HG03520 (cell line): Measurements from ENCODE around the gene ZAP70.
"Not testable (repeated sequence)": the region's sequence is repeated elsewhere in the genome, so short reads cannot be mapped to it uniquely, and the experiment has no call there.

Experiments
- ATAC-seq: cut with Tn5 transposase; IDR thresholded peaks from one replicate; pipeline ENCODE4 v1.9.1; 2021; ENCODE audit warnings: mild to moderate bottlenecking, moderate library complexity; ENCODE audit not compliant: unreplicated experiment

The ZAP70 gene

DNA sequence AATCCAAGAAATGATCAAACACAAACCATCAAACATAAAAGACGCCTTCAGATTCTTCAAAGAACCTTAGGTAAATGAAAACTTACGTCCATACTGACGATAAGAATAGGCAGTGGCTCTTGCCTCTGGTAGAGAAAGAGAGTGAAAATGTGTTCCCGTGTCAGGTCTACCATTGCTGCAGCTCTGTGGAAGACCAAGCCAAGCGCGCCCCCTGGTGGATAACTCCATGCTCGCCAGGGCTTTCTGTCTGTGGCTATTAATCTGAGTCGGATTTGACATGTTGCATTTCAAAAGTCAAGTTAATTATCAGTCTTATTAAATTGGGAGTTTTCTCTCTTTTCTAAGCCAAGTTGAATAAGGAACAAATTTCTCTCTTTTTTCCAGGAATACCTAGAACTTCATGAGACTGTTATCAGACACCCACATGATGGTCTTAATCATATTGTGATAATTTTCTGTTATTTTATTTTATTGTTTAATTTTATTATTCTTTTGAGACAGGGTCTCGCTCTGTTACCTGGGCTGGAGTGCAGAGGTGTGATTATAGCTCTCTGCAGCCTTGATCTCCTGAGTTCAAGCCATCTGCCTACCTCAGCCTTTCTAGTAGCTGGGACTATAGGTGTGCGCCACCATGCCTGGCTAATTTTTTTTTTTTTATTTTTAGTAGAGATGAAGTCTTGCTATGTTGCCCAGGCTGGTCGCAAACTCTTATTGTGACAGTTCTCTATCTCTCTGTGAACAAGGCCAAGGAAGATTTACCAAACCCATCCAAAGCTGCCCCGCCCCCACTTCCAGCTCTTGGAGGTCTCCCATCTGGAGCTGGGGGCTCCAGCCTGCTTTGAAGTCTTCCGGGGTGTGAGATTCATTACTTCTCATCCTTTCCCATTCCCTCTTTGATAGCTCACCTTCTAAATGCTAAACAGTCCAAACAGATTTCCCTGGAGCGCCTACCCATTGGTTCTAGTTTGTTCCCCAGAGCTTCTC is 15.8 kb upstream of the ZAP70 start:
- no peak for ATAC-seq

DNA sequence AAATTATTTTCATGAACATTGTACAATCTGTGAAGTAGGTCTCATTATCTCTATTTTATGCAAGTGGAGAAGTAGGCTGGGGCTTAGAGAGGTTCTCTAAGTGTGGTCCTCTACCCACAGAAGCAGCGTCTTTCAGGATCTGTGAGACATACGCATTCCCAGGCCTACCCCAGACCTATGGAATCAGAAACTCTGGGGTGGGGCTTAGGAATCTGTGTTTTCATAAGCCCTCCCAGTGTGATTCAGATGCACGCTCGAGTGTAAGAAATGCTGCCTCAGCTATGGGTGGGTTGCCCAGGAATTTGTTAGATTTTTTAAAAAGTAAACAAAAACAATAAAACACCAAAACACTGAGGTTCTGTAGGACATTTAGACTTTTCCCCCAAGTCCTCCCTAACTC is 14.8 kb upstream of the ZAP70 start:
- no peak for ATAC-seq

DNA sequence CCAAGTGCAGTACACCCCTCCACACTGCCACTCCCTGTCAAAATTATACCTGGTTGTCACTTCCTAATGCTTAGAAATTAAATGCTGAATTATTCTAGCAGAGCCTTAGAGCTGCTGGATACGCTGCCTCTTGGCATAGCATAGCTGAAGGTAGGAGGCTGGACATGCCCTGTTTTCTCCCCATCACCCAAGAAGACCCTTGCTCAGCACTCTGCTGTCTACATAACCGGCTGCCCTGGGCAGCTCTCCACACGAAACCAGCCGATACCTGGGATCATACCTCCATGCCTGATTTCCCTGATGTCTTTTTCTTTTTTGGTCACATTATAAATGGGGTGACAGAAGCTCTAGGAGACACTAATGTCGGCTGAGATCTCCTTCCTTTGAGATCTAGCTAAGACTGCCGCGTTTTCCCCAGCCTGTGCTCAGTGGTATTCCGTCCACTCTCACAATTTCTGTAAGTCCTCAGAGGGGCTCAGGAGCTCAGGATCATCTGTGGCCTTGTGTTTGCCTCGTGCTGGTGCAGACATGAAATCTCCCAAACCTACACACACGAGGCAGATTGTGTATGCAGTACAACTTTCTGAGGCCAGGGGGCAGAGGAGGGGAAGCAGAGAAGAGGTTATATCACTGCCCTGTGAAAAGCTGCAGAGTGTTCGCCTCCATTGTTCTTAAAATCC is 13.5 kb upstream of the ZAP70 start:
- ATAC-seq, result peak; percentile 64

DNA sequence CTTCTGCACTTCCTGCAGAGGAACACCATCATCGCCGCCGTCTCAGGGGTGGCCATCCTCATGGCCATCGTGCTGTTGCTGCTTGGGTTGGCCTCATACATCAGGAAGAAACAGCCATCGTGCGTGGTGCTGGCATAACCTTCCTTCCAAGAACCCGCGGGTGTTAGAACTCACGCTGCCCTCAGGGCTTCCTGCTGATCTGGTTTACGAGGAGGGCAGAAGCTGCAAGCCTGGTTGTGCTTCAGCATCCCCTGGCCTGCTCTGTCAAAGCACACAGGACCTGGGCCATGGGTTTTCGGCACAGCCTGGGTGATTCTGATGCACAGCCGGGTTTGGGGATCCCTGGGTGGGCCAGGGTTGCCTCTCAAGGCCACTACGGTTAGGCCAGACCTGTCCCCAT is 12.2 kb upstream of the ZAP70 start:
- no peak for ATAC-seq

DNA sequence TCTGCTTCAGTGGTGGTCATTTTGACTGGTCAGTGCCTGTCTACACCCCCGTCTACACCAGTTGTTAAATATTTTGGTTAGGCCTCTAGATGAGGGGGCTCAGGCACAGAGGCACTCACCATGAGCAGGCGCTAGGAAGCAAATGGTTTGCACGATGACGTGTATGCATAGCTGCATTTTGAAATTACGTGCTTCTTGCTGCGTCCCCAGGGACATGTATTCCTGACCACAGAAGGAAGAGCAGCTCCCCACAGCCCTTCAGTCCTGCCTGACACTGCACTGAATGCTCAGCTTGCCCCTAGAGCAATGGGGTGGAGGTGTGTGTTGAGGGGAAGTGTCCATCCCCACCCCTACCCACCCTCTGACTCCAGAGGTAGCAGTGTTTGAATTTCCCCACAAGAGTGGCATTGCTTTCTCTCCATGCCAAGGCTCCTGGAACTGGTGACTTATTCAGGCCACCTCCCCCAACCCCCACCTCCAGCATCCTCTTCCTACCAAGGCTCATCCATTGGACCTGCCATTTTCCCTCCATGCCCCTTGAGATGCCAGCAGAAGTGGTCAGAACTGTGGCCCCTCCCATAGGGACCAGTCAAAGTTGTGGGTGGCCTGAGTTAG is 11.4 kb upstream of the ZAP70 start:
- no peak for ATAC-seq

DNA sequence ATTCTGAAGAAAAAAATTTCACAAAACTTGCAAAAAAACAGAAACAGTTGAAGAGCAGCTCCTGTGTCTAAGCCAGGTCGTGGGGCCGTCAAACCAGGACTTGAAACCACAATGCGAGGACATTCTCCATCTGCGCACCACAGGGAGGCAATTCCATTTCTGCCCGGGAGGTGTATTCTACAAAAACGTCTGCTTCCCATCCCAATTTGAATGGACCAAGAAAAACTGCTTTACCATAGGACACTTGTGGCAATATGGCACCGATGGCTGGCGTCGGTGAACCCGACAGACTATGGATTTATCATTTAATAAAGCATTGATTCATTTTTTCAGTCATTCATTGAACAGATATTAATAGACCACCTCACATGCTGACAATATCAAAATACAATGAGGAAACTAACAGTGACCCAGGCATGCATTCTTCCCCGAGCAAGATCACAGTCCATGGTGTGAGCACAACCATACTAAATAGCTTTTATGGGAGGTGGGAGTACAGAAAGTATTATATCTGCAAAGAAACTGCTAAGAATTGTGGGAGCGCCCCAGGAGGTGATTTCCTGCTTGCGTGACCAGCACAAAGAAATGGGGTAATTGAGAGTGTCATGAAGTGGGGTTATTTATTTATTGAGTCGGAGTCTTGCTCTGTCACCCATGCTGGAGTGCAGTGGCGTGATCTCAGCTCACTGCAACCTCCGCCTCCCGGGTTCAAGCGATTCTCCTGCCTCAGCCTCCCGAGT is 10.5 kb upstream of the ZAP70 start:
- ATAC-seq, result no peak

DNA sequence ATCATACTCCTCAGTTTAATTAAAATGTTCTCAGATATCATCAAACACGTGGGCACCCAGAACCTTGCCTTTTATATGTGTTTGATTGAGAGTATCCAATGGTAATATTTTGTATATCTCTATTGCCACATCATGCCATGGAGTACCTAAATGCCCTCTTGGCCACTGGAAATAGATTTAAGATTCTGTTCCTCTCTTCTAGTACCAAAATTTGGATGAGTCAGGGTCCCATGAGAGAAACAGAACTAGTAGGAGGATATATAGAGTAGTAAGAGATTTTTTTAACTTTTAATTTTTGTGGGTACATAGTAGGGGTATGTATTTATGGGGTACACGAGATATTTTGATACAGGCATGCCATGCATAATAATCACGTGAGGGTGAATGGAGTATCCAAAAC is 9.6 kb upstream of the ZAP70 start:
- ATAC-seq, result no peak

DNA sequence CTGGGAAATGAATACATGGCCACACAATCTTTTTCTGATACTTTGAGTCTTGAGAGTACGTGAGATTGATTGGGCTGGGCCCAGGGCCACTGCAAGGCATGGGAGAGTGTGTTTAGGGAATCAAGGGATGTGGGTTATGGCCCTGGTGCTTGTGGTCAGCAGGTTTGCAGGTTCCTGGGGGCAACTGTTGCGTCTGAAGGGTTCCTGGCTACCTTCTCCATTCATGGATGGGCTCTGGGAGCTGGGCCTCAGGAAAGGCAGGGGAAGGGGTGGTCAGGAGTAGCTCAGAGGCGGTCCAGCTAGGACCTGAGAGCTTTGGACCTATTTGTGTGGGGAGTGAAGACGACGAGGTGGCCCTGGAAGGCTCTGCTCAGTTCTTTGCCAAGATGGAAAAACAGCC is 8.4 kb upstream of the ZAP70 start:
- ATAC-seq, result no peak

DNA sequence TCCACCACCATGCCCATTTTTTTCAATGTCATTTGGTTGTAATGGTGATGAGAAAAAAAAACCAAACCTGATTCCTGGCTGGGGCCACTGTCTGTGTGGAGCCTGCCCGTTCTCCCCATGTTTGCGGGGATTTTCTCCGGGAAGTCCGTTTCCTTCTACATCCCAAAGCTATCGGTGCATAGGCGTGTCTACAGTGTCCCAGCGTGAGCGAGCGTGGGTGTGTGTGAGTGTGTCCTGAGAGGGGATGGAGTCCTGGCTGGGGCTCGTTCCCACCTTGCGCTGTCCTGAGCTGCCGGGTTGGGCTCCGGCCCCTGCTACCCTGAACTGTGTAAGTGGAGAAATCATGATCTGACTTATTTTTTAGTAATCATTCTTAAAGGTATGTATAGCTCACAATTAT is 7.3 kb upstream of the ZAP70 start:
- no peak for ATAC-seq

DNA sequence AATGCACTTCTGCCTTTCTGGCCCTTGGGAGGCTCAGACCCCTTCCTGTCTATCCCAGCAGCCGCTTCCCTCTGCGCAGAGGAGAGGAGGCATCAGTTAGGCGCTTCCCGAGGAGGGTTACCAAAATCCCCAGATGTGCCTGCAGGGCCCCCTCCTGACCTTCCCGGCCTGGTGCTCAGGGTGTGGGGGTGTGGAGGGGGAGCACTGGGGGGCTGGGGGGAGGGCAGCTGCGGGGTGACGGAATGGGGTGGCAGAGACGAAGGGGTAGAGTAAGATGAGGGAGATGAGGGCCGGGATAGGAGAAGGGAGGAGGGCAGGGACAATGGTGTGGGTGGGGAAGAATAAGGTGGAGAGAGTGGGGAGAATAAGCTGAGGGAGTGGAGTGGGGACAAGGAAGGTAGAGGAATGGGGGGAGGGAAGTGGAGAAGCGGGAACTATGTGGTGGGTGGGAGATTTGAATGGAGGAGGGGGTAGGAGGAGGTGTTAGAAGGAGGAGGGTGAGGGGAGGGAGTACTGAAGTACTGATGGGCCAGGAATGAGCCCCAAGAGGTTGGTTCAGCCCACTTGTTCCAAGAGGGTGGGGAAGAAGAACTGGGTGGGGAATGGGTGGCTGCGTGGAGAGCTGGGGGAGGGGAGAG is 6.5 kb upstream of the ZAP70 start:
- ATAC-seq, result no peak

DNA sequence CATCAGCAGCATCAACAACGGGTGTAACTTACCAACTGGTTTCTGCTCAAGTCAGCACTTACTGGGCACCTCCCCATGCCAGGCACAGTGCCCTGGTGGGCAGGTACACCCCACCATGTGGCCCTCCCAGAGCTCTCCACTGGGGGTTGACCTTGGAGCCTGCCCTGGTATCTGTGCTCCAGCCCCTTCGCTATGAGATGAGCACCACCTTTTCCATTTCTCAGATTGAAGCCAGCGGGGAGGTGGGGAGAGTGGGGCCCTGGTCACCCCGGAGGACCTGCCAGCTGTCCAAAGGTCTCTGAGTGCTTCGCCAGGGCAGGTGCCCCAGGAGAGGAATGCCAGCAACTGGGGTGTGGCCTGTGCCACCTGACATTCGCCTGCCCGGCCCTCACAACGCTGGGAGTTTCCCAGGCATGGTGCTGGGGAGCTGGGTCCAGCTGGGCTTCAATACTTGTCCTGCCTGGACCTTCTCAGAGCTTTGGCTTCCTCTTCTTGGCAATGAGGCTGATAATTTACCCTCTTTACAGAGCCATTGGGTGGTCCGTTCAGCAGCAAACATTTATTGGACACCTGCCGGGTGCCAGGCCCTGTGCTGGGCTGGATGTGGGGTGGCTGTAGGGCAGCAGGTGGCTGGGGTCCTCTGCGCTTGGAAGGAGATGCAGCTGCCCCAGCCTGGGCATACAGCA is 5.9 kb upstream of the ZAP70 start:
- ATAC-seq, result no peak

DNA sequence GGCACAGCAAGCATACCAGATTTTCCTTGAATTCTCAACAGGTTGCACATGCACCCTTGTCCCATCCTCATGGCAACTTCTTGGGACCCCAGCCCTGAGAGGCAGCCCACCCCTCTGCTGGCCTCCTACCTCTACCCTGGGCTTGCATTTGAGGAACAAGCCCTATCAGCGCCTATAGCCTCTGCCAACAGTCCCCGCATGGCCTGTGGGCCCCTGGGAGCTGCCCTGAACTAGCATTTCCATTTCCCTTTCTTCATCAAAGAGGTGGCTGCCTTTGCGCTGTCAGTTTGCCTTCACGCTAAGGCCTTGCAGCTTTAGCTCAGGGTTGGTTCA is 5.4 kb upstream of the ZAP70 start:
- no peak for ATAC-seq

DNA sequence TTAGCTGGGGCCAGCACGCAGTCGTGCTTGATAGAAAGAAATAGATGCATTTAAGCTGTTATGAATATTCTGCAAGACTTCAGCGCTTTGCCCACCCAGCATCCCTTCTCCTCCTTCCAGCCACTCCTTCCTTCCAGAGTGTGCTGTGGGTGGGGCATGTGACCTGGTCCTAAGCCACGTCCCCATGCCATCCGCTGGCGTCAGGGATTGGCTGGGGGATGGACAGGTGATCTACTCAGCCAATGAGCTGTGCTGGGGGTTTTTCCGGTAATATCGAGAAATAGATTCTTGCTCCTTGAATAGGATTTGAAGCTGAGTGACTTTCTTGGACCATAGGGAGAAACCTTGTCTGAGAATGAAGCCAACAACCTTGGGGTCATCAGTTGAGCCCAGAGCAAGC is 4.8 kb upstream of the ZAP70 start:
- no peak for ATAC-seq

DNA sequence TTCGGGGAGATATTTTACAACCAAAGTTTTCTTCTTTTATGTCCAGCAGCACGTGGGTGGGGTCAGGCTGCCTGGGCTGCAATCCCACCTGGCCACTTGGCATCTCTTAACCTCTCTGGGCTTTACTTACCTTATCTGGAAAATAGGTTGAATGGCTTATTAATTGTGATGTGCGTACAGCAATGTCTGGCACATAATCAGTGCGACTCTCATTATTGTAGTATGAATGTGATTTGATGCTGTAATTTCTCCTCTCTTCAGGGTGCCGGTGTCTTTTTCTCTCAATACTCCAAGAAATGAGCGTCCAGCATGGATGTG is 2.0 kb upstream of the ZAP70 start:
- ATAC-seq, result no peak

DNA sequence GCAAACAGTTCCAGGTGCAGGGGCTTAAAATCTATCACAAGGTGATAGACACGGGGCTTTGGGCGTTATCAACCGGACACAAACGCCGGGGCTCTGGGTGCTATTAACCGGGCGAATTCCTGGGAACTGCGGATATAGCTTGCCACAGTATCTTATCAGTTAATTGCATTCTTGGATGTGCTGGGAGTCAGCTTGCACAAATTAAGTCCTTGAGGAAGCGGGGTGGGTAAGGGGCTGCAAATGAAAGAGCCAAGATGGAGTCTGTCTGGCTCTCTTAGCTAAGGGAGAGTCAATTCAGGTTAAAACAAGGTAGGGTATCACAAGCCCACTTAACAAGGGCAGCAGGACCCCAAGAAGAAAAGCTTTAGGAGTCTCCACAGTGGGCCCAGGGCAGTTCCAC is 1.2 kb upstream of the ZAP70 start:
- not testable (repeated sequence) for ATAC-seq

DNA sequence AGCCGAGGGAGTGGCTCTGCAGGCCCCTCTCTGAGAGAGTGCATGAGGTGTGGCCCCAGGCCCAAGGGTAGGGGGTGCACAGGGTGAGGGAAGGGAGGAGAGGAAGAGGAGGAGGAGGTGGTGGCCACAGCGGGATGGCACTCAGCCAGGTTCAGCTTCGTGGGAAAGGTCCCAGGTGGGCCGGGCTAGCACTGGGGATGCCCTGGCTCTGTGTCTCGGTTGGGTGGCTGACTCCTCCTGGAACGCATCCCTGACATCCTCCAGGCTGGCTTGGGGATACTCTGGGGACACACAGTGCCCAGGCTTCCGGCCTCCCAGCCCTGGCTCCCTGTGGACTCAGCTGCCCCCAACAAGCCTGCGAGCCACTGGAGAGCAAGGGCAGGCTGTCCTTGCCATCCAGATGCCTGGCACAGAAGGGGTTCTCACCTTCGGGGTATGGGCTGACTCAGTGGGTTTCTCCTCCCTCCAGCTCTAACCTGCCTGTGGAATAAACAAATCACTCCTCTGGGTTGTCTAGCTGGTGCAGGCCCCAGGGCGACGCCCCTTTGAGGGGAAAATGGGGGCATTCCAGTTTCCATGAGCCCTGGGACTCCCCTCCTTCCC is 582 bp upstream of the ZAP70 start:
- ATAC-seq, result no peak

DNA sequence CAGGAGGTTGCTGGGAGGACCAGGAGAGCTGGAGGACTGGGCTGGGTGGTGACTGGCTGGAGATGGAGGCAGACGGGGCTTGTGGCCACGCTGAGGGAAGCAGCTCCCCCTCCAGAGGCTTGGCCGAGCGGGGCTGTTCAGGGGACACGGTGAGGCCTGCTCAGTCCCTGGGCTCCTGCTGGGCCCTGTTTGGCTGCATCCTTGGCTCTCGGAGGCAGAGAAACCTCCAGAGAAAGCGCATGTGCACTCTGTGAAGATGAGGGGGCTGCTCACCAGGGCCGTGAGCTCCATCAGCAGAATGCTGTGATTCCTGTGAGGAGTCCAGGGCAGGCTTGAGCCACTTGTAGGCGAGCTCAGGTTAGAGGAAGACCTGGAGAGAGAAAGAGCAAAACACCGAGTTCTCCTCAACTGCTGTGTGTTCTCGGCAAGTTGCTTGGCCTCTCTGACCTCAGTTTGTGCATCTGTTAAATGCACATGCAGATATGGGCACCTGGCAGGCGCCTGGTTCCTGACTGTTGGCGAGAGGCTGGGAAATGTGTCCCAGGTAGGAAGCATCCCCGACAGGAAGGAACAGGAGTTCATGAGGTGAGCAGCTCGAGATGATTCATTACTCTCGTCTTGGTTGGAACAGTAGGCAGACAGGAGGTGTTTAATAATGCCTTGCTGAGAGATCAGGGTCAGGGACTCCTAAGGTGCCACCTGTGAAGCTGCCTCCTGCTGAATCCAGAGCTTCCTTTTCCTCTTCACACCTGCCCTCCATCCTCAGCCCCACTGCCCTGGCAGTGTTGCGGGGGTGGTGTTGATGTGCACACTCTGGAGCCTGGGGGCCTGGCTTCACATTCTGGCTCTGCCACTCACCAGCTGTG is 941 bp downstream of the ZAP70 start:
- ATAC-seq, result no peak

DNA sequence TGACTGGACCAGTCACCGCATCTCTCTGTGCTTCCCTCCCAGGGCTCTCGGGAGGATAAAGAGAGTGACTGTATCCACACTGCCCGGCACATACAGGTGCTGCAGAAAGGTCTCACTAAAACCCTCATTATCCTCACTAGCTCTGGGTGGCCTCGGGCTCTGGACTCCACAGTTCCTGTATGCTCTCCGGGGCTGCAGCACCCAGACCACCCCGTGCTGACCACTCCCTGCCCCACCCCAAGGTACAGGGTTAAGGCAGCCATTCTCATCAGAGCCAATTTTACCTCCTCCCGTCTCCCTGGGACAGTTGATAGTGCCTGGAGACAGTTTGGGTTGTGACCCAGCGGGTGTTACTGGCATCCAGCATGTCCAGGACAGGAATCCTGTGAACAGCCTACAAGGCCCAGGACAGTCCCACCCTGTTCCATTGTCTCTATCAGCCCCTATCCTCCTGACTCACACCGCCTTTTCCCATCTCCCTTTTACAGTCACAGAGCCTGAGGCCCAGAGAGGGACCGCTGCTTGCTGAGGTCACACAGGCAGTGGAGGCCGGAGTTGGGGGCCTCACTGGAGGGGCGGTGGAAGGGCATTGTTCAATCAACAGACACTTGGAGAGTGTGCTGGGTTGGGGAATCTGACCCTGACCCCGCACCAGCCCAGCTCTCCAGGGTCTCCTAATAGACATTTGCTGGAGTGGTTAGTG is 1.7 kb downstream of the ZAP70 start:
- ATAC-seq, result no peak
